ENCODE measurements around the gene FBXO11.

DNA sequence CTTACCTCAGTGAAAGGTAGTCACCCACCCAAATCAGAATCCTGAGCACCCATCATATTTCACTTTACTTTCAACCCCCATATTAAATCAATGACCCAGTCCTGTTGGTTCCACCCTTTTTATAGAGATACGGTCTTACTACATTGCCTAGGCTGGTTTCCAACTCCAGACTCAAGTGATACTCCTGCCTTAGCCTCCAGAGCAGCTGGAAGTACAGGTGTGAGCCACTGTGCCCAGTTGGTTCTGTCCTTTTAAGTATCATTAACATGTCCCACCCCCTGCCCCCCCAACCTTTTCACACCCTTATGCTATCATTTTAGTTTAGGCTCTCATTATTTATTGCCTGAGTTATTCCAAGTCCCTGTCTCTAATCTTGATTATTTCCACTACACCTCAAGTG is 94.6 kb downstream of the FBXO11 start:
- TF ChIP-seq POLR2A (IDR thresholded peaks at IDR 0.05; ENCODE audit: low read depth), result no peak
- TF ChIP-seq POLR2AphosphoS5 (IDR thresholded peaks at IDR 0.05), result no peak
